HCT116 (cell line): ENCODE results near the gene TYROBP. TPM values are rescaled to one million over a fixed set of nuclear protein-coding genes. Genes with fewer than 3 reads are reported as not detected.

ENCODE experiments used
- ATAC-seq: fragments of 200-7000 bp; cut with Tn5 transposase; 2 replicates; pipeline ENCODE4 v1.9.1; 2020; ENCODE audit warnings: mild to moderate bottlenecking, moderate library complexity
- BruUV-seq: library from RNA; stranded (reverse); fragments of 400-500 nt; replicated peaks from 2 replicates; lab custom pipeline; 2021; lab: Mats Ljungman, UMichigan
- CTCF ChIA-PET: fragments of 300-600 bp; sonication (Branson Sonifier 250); formaldehyde crosslinking; loops from one replicate; lab custom pipeline; 2021; ENCODE audit warnings: antibody characterized with exemption; lab: Charles Lee
- POLR2A ChIA-PET: fragments of 300-600, 350-600 bp; sonication (Branson Sonifier 250); formaldehyde crosslinking; loops from one replicate; lab custom pipeline; 2021; ENCODE audit warnings: antibody characterized with exemption; lab: Charles Lee
- RAD21 ChIA-PET, 2 experiments: fragments of 300-600 bp; sonication (Branson Sonifier 250); formaldehyde crosslinking; loops; one replicate each; lab custom pipeline; 2023; ENCODE audit warnings: low total read pairs in 2 of 2; ENCODE audit not compliant: uncharacterized antibody in 2 of 2, unreplicated experiment in 2 of 2, low non-redundant PET in 1 of 2; lab: Charles Lee
- DNase-seq: peaks from one replicate; pipeline ENCODE4 v3.0.0-alpha.2; 2010; ENCODE audit warnings: low read depth, low spot score
- H2AFZ ChIP-seq: fragments of 200-600 bp; shearing (Covaris generic), sonication (generic); 2 replicates; pipeline ENCODE4 v1.6.1; 2017; ENCODE audit warnings: low read depth, mixed run types, mixed read lengths, antibody characterized with exemption, low read length; ENCODE audit not compliant: poor library complexity, severe bottlenecking
- H3K27ac ChIP-seq: 2 replicates; pipeline ENCODE4 v1.5.1; 2012; ENCODE audit warnings: low read depth, low read length
- H3K27me3 ChIP-seq: fragments of 200-600 bp; sonication (generic); 2 replicates; pipeline ENCODE4 v1.6.1; 2016; ENCODE audit warnings: mixed run types, low read length, mixed read lengths; ENCODE audit not compliant: insufficient read depth
- H3K36me3 ChIP-seq, 2 experiments: fragments of 200-500 bp in 1 of 2; fragments of 200-600 bp in 1 of 2; sonication (Bioruptor generic) in 1 of 2; sonication (generic) in 1 of 2; 2 replicates each; pipeline versions ENCODE4 v1.5.1 to v1.6.1; 2014 to 2016; ENCODE audit warnings: low read length in 2 of 2, inconsistent platforms in 1 of 2, mixed read lengths in 1 of 2, mixed run types in 1 of 2; ENCODE audit not compliant: insufficient read depth in 2 of 2, control insufficient read depth in 1 of 2
- H3K4me1 ChIP-seq, 2 experiments: fragments of 200-600 bp in 1 of 2; sonication (generic) in 1 of 2; 2 replicates each; pipeline versions ENCODE4 v1.5.1 to v1.6.1; 2012 to 2017; ENCODE audit warnings: low read length in 2 of 2, inconsistent platforms in 1 of 2, mild to moderate bottlenecking in 1 of 2, mixed read lengths in 1 of 2, mixed run types in 1 of 2, moderate library complexity in 1 of 2; ENCODE audit not compliant: insufficient read depth in 2 of 2, control insufficient read depth in 1 of 2
- H3K4me2 ChIP-seq: fragments of 200-600 bp; sonication (generic); 2 replicates; pipeline ENCODE4 v1.6.1; 2017; ENCODE audit warnings: mixed run types, low read length, mixed read lengths
- H3K4me3 ChIP-seq, 2 experiments: fragments of 200-600 bp in 1 of 2; sonication (generic) in 1 of 2; replicated peaks in 1 of 2; 2 replicates each; pipeline ENCODE4 v1.5.1; 2011 to 2016; ENCODE audit warnings: low read length in 2 of 2, control low read depth in 1 of 2, low read depth in 1 of 2, mild to moderate bottlenecking in 1 of 2, mixed read lengths in 1 of 2, mixed run types in 1 of 2
- H3K79me2 ChIP-seq: fragments of 200-600 bp; sonication (generic); 2 replicates; pipeline ENCODE4 v1.6.1; 2017; ENCODE audit warnings: mild to moderate bottlenecking, mixed run types, low read length, moderate library complexity, mixed read lengths; ENCODE audit not compliant: insufficient read depth
- H3K9ac ChIP-seq: fragments of 200-600 bp; sonication (generic); 2 replicates; pipeline ENCODE4 v1.6.1; 2016; ENCODE audit warnings: low read length, mixed read lengths
- H3K9me2 ChIP-seq: fragments of 200-600 bp; sonication (generic), shearing (Covaris generic); 2 replicates; pipeline ENCODE4 v1.6.1; 2017; ENCODE audit warnings: mixed run types, mild to moderate bottlenecking, moderate library complexity; ENCODE audit not compliant: insufficient read depth
- H3K9me3 ChIP-seq, 2 experiments: fragments of 200-500 bp in 1 of 2; fragments of 200-600 bp in 1 of 2; sonication (Bioruptor generic) in 1 of 2; sonication (generic) in 1 of 2; 2 replicates each; pipeline ENCODE4 v1.6.1; 2014 to 2017; ENCODE audit warnings: low read length in 2 of 2, mixed read lengths in 2 of 2, inconsistent platforms in 1 of 2, low read depth in 1 of 2, mild to moderate bottlenecking in 1 of 2, mixed run types in 1 of 2, moderate library complexity in 1 of 2; ENCODE audit not compliant: control insufficient read depth in 1 of 2, insufficient read depth in 1 of 2
- H4K20me1 ChIP-seq: fragments of 200-600 bp; sonication (generic), shearing (Covaris generic); 2 replicates; pipeline ENCODE4 v1.6.1; 2017; ENCODE audit warnings: mixed run types, mild to moderate bottlenecking, moderate library complexity; ENCODE audit not compliant: insufficient read depth
- CBX3 ChIP-seq: IDR thresholded peaks from 2 replicates; pipeline ENCODE4 v1.6.1; 2012; ENCODE audit warnings: low read depth
- CEBPB ChIP-seq: IDR thresholded peaks from 2 replicates; pipeline ENCODE4 v1.6.1; 2012; ENCODE audit warnings: low read depth
- CTCF ChIP-seq, 3 experiments: fragments of 200-600 bp in 1 of 3; sonication (generic) in 1 of 3; IDR thresholded peaks in 2 of 3; conservative IDR thresholded peaks in 1 of 3; 2 replicates each; pipeline ENCODE4 v1.5.1; 2012 to 2017; ENCODE audit warnings: low read depth in 2 of 3, low read length in 2 of 3, antibody characterized with exemption in 1 of 3, borderline replicate concordance in 1 of 3, control low read depth in 1 of 3, mild to moderate bottlenecking in 1 of 3, mixed read lengths in 1 of 3, mixed run types in 1 of 3, moderate library complexity in 1 of 3; ENCODE audit not compliant: insufficient read depth in 1 of 3
- EZH2phosphoT487 ChIP-seq: fragments of 200-600 bp; IDR thresholded peaks from 2 replicates; pipeline ENCODE4 v1.6.1; 2018; ENCODE audit warnings: antibody characterized with exemption, borderline replicate concordance
- JUND ChIP-seq: IDR thresholded peaks from 2 replicates; pipeline ENCODE4 v1.6.1; 2012
- RAD21 ChIP-seq: IDR thresholded peaks from 2 replicates; pipeline ENCODE4 v1.6.1; 2012; ENCODE audit warnings: low read depth, mild to moderate bottlenecking
- SP1 ChIP-seq: IDR thresholded peaks from 2 replicates; pipeline ENCODE4 v1.6.1; 2012; ENCODE audit warnings: low read depth
- SRF ChIP-seq: IDR thresholded peaks from 2 replicates; pipeline ENCODE4 v1.6.1; 2012; ENCODE audit warnings: low read depth
- TCF7L2 ChIP-seq: IDR thresholded peaks from 2 replicates; pipeline ENCODE4 v1.7.0; 2011; ENCODE audit warnings: borderline replicate concordance, inconsistent platforms; ENCODE audit not compliant: insufficient read depth, insufficient read length; ENCODE audit errors: extremely low read depth
- YY1 ChIP-seq: IDR thresholded peaks from 2 replicates; pipeline ENCODE4 v1.6.1; 2011; ENCODE audit warnings: low read length, low read depth, moderate library complexity, mild to moderate bottlenecking; ENCODE audit not compliant: insufficient replicate concordance; ENCODE audit errors: extremely low read depth
- ZNF274 ChIP-seq: fragments of 200-500 bp; sonication (Bioruptor generic); IDR thresholded peaks from 2 replicates; pipeline ENCODE4 v1.6.1; 2014; ENCODE audit warnings: mild to moderate bottlenecking, low read depth, low read length, inconsistent platforms
- intact Hi-C: fragments of 100-400 bp; cut with micrococcal nuclease; formaldehyde crosslinking; loops from 2 replicates; pipeline ENCODE4 v1.10.0; 2022
- total RNA-seq: library from RNA; stranded (reverse); gene quantifications from one replicate; pipeline ENCODE4 v1.2.1, GENCODE V29; 2021; ENCODE audit not compliant: unreplicated experiment

Gene TYROBP
- total RNA-seq, 1 experiment from 2014 or later: 0.49 TPM

- ChIA-PET RAD21 (no interaction called here), POLR2A (no interaction called here)
- Histone ChIP-seq H3K79me2 (peaks cover 20% of the 10 kb centered on the region), H3K4me1 (peaks cover 16 to 24% of the 10 kb centered on the region in 2 experiments; a peak in 3 of 4 replicates), H3K36me3 (no peaks in the 10 kb centered on the region; a peak in 1 of 4 replicates), H3K27me3 (no peaks in the 10 kb centered on the region), H3K4me3 (peak overlapping the region; percentile 76 to 84), H3K9ac (peak overlapping the region; percentile 82)
- intact Hi-C loops: loop anchor here (10.0 kb wide), 1 partner anchor 392 kb away; the partner anchor contains the start of gene TMEM147
- DNase-seq: no peak
- TSS peak; percentile 59 for BruUV-seq
- TF ChIP-seq CBX3 (no peak), JUND (no peak), RAD21 (no peak), YY1 (no peak), CEBPB (no peak)
- TF ChIP-seq, all 23 proteins: peak for 0
- H3K9me3 ChIP-seq: no peaks in the 10 kb centered on the region
- peak overlapping the region; percentile 30; the same call in 1 of the 2 replicates for H3K27ac ChIP-seq
- H2AFZ ChIP-seq: no peak overlapping the region
- no peaks in the 10 kb centered on the region for H3K9me2 ChIP-seq
- ATAC-seq: no peak
- CTCF ChIA-PET: no interaction called here
- peak overlapping the region; percentile 97 for H3K4me2 ChIP-seq
- H4K20me1 ChIP-seq: no peaks in the 10 kb centered on the region
Measured at GRCh38 chr19:35936738-35937268, 28.7 kb upstream of the TYROBP start.

DNA sequence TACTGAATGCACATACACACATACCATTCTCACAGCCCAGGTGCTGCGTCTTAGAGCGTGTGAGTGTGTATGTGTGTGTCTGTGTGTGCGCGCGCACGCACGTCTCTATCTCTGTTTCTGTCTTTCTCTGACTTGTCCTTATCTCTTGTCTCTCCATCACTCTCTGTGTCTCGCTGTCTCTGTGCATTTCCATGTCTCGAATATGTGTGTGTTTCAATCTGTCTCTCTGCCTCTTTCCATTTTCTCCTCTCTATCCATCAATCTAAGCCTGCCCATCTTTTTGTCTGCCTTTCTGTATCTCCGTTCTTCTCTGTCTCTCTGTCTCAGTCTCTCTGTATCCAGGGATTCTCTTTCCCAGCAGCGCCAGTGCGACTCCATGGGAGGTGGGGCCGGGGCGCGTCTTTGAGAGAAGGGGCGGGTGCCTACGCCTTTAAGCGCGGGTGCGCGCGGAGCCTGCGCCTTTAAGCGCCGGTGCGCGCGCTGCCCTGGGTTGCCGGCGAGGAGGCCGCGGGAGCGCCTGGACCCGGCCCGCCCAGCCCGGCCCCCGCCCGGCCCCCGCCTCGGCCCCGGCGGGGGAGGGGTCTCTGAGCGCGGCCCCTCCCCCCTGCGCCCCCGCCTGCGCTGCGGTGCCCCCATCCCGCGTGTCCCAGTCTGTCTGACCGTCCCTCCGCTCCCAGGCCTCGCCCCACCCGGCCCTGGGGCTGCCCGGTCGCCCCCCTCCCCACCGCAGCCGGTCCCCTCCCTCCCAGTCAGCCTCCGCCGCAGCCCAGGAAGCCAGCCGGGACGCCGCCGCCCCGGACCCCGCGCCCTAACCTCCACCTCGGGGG, 28.0 kb upstream of the TYROBP start, which contains the start of gene LRFN3:
Gene LRFN3, plus strand, starts transcription at position 464 of the 827 bp plus-strand sequence. CDS start 3,052 bp downstream, outside the sequence.
- H3K27ac ChIP-seq: peak within 1 kb of the TSS; percentile 30; the same call in 1 of the 2 replicates
- ChIA-PET RAD21 (no interaction called here), POLR2A (no interaction called here), CTCF (no interaction called here)
- peak within 1 kb of the TSS; percentile 97 for H3K4me2 ChIP-seq
- no peaks in the 10 kb centered on the region for H3K9me3 ChIP-seq
- H3K79me2 ChIP-seq: peaks cover 20% of the 10 kb centered on the region
- peak within 1 kb of the TSS; percentile 82 for H3K9ac ChIP-seq
- no peaks in the 10 kb centered on the region for H4K20me1 ChIP-seq
- no peaks in the 10 kb centered on the region; a peak in 1 of 4 replicates for H3K36me3 ChIP-seq
- ATAC-seq: peak; percentile 68
- intact Hi-C loops: loop anchor here (10.0 kb wide), 1 partner anchor 391 kb away; the partner anchor contains the start of gene TMEM147
- H3K4me3 ChIP-seq: peak within 1 kb of the TSS; percentile 76 to 84
- peaks cover 17 to 28% of the 10 kb centered on the region in 2 experiments; a peak in 3 of 4 replicates for H3K4me1 ChIP-seq
- no TSS peak for BruUV-seq
- H3K9me2 ChIP-seq: no peaks in the 10 kb centered on the region
- H2AFZ ChIP-seq: peak within 1 kb of the TSS; percentile 96
- peak; percentile 57 for DNase-seq
- no peaks in the 10 kb centered on the region for H3K27me3 ChIP-seq
- no peak for TF ChIP-seq CBX3
- no peak for TF ChIP-seq SRF
- TF ChIP-seq TCF7L2: no peak
- TF ChIP-seq SP1: 0 out of 2 replicates have a peak, but pooled peaks have one; percentile 14
- no peak for TF ChIP-seq ZNF274
- TF ChIP-seq CEBPB: no peak
- TF ChIP-seq EZH2phosphoT487: no peak
- TF ChIP-seq RAD21: no peak
- peak; percentile 13 for TF ChIP-seq YY1
- TF ChIP-seq CTCF (IDR thresholded peaks at IDR 0.05 in 2 of 3, conservative IDR thresholded peaks at IDR 0.05 in 1 of 3; ENCODE audit: borderline replicate concordance in 1 of 3, insufficient read depth in 1 of 3, low read depth in 2 of 3, low read length in 2 of 3): no peak
